Common myeloid progenitor, CD34-positive (primary cell): ENCODE data around the gene PRSS38. TPM values are rescaled to one million over a fixed set of nuclear protein-coding genes. Genes with fewer than 3 reads are reported as not detected.

Experiments used
- CTCF ChIA-PET: fragments of 350-600 bp; sonication (Branson Sonifier 250); formaldehyde crosslinking; loops from one replicate; lab custom pipeline; 2021; ENCODE audit warnings: antibody characterized with exemption; lab: Charles Lee
- POLR2A ChIA-PET: fragments of 350-600 bp; sonication (Branson Sonifier 250); formaldehyde crosslinking; loops from one replicate; lab custom pipeline; 2021; ENCODE audit warnings: antibody characterized with exemption; lab: Charles Lee
- DNase-seq, 3 donors: peaks; one replicate each; pipeline versions ENCODE4 v3.0.0 to v3.0.0-alpha.2; 2013
- H3K27ac ChIP-seq, 2 experiments: 1 replicate in 1 of 2; 2 replicates in 1 of 2; pipeline ENCODE4 v1.7.0; 2013; ENCODE audit warnings: inconsistent platforms in 2 of 2, low read length in 2 of 2, mild to moderate bottlenecking in 2 of 2, low read depth in 1 of 2, moderate library complexity in 1 of 2; ENCODE audit not compliant: severe bottlenecking in 2 of 2, insufficient read depth in 1 of 2, poor library complexity in 1 of 2
- H3K27me3 ChIP-seq, 5 experiments: replicated peaks in 2 of 5; 1 replicate in 3 of 5; 2 replicates in 2 of 5; pipeline versions ENCODE4 v1.6.1 to v1.7.0; 2013; ENCODE audit warnings: low read length in 4 of 5, mild to moderate bottlenecking in 2 of 5, moderate library complexity in 2 of 5, inconsistent platforms in 1 of 5; ENCODE audit not compliant: insufficient read depth in 5 of 5, control insufficient read depth in 4 of 5
- H3K36me3 ChIP-seq, 4 experiments: 1 replicate in 2 of 4; 2 replicates in 2 of 4; pipeline versions ENCODE4 v1.6.1 to v1.7.0; 2013; ENCODE audit warnings: low read length in 3 of 4, control low read depth in 1 of 4, mild to moderate bottlenecking in 1 of 4; ENCODE audit not compliant: control insufficient read depth in 4 of 4, insufficient read depth in 4 of 4
- H3K4me1 ChIP-seq, 4 experiments: 1 replicate in 3 of 4; 2 replicates in 1 of 4; pipeline versions ENCODE4 v1.6.1 to v1.7.1; 2013; ENCODE audit warnings: low read length in 3 of 4, mild to moderate bottlenecking in 3 of 4, control low read depth in 1 of 4, inconsistent platforms in 1 of 4, moderate library complexity in 1 of 4; ENCODE audit not compliant: control insufficient read depth in 4 of 4, insufficient read depth in 4 of 4; ENCODE audit errors: control extremely low read depth in 1 of 4
- H3K4me3 ChIP-seq, 7 experiments: 1 replicate in 4 of 7; 2 replicates in 3 of 7; pipeline versions ENCODE4 v1.5.1 to v1.7.0; 2013; ENCODE audit warnings: mild to moderate bottlenecking in 7 of 7, low read length in 6 of 7, moderate library complexity in 6 of 7, inconsistent platforms in 2 of 7, low read depth in 2 of 7, control low read depth in 1 of 7; ENCODE audit not compliant: insufficient read depth in 4 of 7, control insufficient read depth in 1 of 7; ENCODE audit errors: extremely low read depth in 1 of 7
- H3K9me3 ChIP-seq, 5 experiments: 1 replicate in 4 of 5; 2 replicates in 1 of 5; pipeline versions ENCODE4 v1.6.1 to v1.7.1; 2013; ENCODE audit warnings: low read length in 4 of 5, mild to moderate bottlenecking in 2 of 5, inconsistent platforms in 1 of 5, low read depth in 1 of 5, moderate library complexity in 1 of 5; ENCODE audit not compliant: control insufficient read depth in 4 of 5, insufficient read depth in 2 of 5; ENCODE audit errors: control extremely low read depth in 1 of 5
- WGBS: methylation state at CpG from one replicate; pipeline ENCODE4 v1.1.5; 2013; ENCODE audit not compliant: insufficient coverage; 5-methylcytosine and 5-hydroxymethylcytosine counted together
- polyA plus RNA-seq: library from polyadenylated mRNA; unstranded; fragments of 120-200 nt; gene quantifications from one replicate; pipeline ENCODE4 v1.2.1, GENCODE V29; 2013

The PRSS38 gene
- not detected for polyA plus RNA-seq

GRCh38 chr1:227815468-227816409, at the start of gene PRSS38:
Gene PRSS38 (plus strand): TSS chr1:227815675. CDS start chr1:227815717, 42 bp downstream.
- WGBS = 95% methylated on average over 38 of the region's 44 CpGs
- Histone ChIP-seq H3K9me3 (peaks cover 1 to 13% (median 12%) of the 10 kb centered on the region in 5 experiments), H3K27me3 (no peaks in the 10 kb centered on the region), H3K4me3 (no peak within 1 kb of the TSS), H3K27ac (no peak within 1 kb of the TSS), H3K36me3 (no peaks in the 10 kb centered on the region), H3K4me1 (no peaks in the 10 kb centered on the region)
- ChIA-PET POLR2A (no interaction called here), CTCF (interaction anchor here (1.0 kb wide), 1 partner anchor 143 kb away, joined by 4 read pairs; no protein-coding TSS in a partner anchor)
- DNase-seq = no peak

DNA sequence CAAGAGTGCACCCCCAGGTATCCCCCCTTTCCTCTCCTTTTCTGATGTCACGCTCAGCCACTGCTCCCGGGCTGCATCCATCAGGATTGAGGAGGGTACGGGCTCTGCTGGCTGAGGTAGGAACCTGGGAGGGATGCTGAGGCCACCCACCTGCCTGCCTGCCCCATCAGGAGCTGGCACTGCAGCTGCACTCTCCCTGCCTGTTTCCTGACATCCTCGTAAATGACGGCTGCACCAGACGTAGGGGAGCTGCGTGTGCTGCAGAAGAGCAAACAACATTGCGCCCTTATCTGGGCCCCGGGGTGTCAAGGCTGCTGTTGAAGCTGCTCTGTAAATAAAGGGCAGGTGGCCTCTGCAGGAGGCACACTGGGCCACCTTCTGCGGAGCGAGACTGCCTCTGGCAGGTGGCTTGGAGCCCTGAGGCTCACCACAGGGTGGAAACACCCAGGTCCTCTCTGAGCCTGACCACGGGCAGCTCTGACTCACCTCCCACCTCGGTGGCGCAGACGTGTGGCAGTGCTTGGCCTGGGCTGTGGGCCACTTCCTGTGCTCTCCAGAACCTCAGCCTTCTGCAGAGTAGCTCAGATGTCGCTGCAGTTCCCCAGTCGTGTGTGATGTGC, 49.4 kb upstream of the PRSS38 start:
- DNase-seq = peak; percentile 44 to 95 (median 93)
- H3K4me1 ChIP-seq = peaks cover 0 to 52% (median 47%) of the 10 kb centered on the region in 4 experiments
- no peak overlapping the region for H3K4me3 ChIP-seq
- peaks cover 11 to 63% (median 29%) of the 10 kb centered on the region in 4 experiments for H3K36me3 ChIP-seq
- WGBS = 36% methylated on average over 15 of the region's 17 CpGs
- H3K27ac ChIP-seq = no peak overlapping the region
- H3K27me3 ChIP-seq = no peaks in the 10 kb centered on the region
- CTCF ChIA-PET = interaction anchor here (0.6 to 2.7 kb wide), 10 partner anchors 9 to 335 kb away, joined by 3 to 13 read pairs (median 4); no protein-coding TSS in a partner anchor
- POLR2A ChIA-PET = no interaction called here
- no peaks in the 10 kb centered on the region for H3K9me3 ChIP-seq

GRCh38 chr1:227766653-227767277, 48.7 kb upstream of the PRSS38 start:
- no peak for DNase-seq
- no peak overlapping the region for H3K27ac ChIP-seq
- ChIA-PET CTCF (interaction anchor here (0.7 to 2.7 kb wide), 7 partner anchors 9 to 200 kb away, joined by 3 to 13 read pairs (median 4); no protein-coding TSS in a partner anchor), POLR2A (no interaction called here)
- WGBS = 52% methylated on average over 18 of the region's 19 CpGs
- no peaks in the 10 kb centered on the region for H3K9me3 ChIP-seq
- peaks cover 11 to 57% (median 26%) of the 10 kb centered on the region in 4 experiments for H3K36me3 ChIP-seq
- H3K4me3 ChIP-seq = no peak overlapping the region
- peaks cover 0 to 50% (median 45%) of the 10 kb centered on the region in 4 experiments for H3K4me1 ChIP-seq
- H3K27me3 ChIP-seq = no peaks in the 10 kb centered on the region

GRCh38 chr1:227767401-227768124, 47.9 kb upstream of the PRSS38 start:
- H3K27me3 ChIP-seq = no peaks in the 10 kb centered on the region
- POLR2A ChIA-PET = no interaction called here
- WGBS = 96% methylated on average over 5 of the region's 6 CpGs
- peaks cover 0 to 42% (median 37%) of the 10 kb centered on the region in 4 experiments for H3K4me1 ChIP-seq
- CTCF ChIA-PET = interaction anchor here (1.6 to 2.1 kb wide), 2 partner anchors 8 to 187 kb away, joined by 4 to 8 read pairs; no protein-coding TSS in a partner anchor
- no peak for DNase-seq
- H3K27ac ChIP-seq = no peak overlapping the region
- H3K4me3 ChIP-seq = no peak overlapping the region
- H3K9me3 ChIP-seq = no peaks in the 10 kb centered on the region
- peaks cover 11 to 54% (median 27%) of the 10 kb centered on the region in 4 experiments for H3K36me3 ChIP-seq

- ChIA-PET CTCF (no interaction called here), POLR2A (no interaction called here)
- Histone ChIP-seq H3K27me3 (no peaks in the 10 kb centered on the region), H3K9me3 (no peaks in the 10 kb centered on the region), H3K4me3 (no peak overlapping the region), H3K4me1 (peaks cover 0 to 37% (median 31%) of the 10 kb centered on the region in 4 experiments), H3K36me3 (peaks cover 11 to 54% (median 27%) of the 10 kb centered on the region in 4 experiments), H3K27ac (no peak overlapping the region)
- 97% methylated on average over 7 of the region's 7 CpGs for WGBS
- no peak for DNase-seq
These were observed 47.4 kb upstream of the PRSS38 start for GRCh38 chr1:227768125-227768439.

GRCh38 chr1:227768640-227769039, 46.8 kb upstream of the PRSS38 start:
- POLR2A ChIA-PET = no interaction called here
- CTCF ChIA-PET = no interaction called here
- H3K4me3 ChIP-seq = no peak overlapping the region

More at GRCh38 chr1:227768640-227769039, 46.8 kb upstream of the PRSS38 start:
- H3K36me3 ChIP-seq = peaks cover 11 to 50% (median 27%) of the 10 kb centered on the region in 4 experiments
- H3K4me1 ChIP-seq = peaks cover 0 to 31% (median 26%) of the 10 kb centered on the region in 4 experiments
- H3K27ac ChIP-seq = no peak overlapping the region
- H3K27me3 ChIP-seq = no peaks in the 10 kb centered on the region
- no peaks in the 10 kb centered on the region for H3K9me3 ChIP-seq
- no peak for DNase-seq
- WGBS = 100% methylated on average over 3 of the region's 6 CpGs
